Measurements from ENCODE around the gene MSI2. TPM values are rescaled to one million over a fixed set of nuclear protein-coding genes. Genes with fewer than 3 reads are reported as not detected.

MSI2 gene
- total RNA-seq, 2 experiments from 2014 or later, result 38.8 to 39.0 TPM

DNA sequence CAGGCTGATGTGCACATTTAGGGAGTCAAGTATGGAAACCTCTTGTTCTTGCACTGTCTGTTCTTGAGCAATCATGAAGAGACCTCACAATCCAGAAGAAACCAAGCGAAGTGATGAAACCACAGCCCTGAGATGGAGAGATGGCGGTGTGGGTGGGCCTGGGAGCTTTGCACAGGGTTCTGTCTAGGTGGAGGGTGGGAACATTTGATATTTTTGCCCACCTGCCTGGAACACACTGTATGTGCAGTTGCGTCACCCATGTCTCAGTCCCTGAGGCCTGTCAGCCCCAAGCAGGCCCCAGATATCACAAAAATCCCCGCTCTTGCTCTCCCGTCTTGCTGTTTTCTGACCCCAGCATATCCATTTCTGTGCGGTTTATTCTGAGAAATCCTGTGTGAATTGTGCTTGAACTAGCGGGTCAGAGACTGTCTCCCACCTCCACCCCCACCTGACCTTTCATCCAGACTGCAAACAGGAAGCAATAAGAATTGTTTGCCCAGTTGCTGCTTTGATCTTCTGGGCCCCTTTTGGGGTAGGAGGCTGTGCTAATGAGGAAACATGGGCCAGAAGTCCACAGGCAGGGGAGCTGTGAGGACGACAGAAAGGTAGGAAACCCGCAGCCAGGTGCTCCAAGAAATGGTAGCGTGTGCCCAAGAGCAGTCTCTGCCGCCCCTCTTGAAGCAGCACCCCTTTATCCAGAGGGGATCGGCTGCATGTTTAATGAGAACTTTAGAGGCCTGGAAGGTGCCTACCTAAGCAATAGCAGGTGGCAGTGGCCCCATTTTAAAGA lies 304.9 kb downstream of the MSI2 start:
- H3K27ac Mint-ChIP-seq, result no peak overlapping the region
- H3K4me1 Mint-ChIP-seq (ENCODE audit: low read depth), result no peaks in the 10 kb centered on the region
- no peak overlapping the region for H3K4me3 Mint-ChIP-seq
- DNase-seq, result no peak
- CTCF ChIA-PET, result no interaction called here
- no peaks in the 10 kb centered on the region for H3K9me3 Mint-ChIP-seq
- intact Hi-C loops (cut with micrococcal nuclease), result no loop called here
- H3K36me3 Mint-ChIP-seq (ENCODE audit: low read depth), result no peaks in the 10 kb centered on the region
- no peaks in the 10 kb centered on the region for H3K27me3 Mint-ChIP-seq (ENCODE audit: low read depth)

DNA sequence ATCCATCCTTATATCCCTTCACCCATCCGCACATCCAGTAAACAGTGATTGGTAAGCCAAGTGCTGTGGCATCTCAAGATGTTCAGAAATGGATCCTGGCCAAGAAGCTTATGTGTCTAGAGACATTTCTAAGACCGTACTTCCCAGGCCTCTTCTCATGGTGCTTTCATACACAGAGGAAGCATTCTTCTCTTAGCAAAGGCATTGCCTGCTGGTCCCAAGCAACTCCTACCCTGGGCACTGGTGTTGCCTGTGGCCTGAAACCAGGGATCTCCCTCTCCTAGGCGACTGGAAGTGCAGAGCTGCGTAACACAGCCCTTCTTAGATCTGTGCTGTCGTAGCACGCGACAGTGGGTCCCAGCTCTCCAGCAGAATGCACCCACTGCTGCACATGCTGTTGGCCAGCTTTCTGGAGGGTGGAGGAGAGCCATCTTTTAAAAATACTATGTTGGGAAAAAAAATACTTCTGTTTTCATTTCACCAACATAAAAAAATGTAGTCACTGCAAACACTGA lies 305.9 kb downstream of the MSI2 start:
- CTCF ChIA-PET, result no interaction called here
- H3K27me3 Mint-ChIP-seq (ENCODE audit: low read depth), result no peaks in the 10 kb centered on the region
- DNase-seq, result no peak
- no peaks in the 10 kb centered on the region for H3K36me3 Mint-ChIP-seq (ENCODE audit: low read depth)
- H3K27ac Mint-ChIP-seq, result no peak overlapping the region
- intact Hi-C loops (cut with micrococcal nuclease), result no loop called here
- H3K4me1 Mint-ChIP-seq (ENCODE audit: low read depth), result no peaks in the 10 kb centered on the region
- H3K9me3 Mint-ChIP-seq, result no peaks in the 10 kb centered on the region
- H3K4me3 Mint-ChIP-seq, result no peak overlapping the region

DNA sequence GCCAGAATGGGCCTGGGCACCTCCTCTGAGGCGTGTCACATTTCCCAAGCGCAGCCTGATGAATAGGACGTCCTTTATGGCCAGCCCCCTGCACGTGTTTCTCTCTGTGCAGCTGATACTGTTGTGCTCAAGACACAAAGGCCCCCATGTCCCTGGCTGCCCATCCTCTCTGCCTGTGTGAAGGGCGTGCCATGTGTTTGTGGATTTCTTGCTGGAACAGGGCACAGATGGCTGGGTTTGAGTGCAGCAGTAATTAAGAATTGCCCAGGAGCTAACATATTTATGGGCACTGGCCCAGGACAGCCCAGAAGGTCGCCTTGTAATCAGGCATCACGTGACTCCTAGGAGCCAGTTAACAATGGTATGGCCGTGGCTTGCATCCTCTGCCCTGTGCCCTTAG lies 307.6 kb downstream of the MSI2 start:
- H3K4me1 Mint-ChIP-seq (ENCODE audit: low read depth), result no peaks in the 10 kb centered on the region
- H3K36me3 Mint-ChIP-seq (ENCODE audit: low read depth), result no peaks in the 10 kb centered on the region
- no peaks in the 10 kb centered on the region for H3K27me3 Mint-ChIP-seq (ENCODE audit: low read depth)
- intact Hi-C loops (cut with micrococcal nuclease), result no loop called here
- no peak for DNase-seq
- H3K9me3 Mint-ChIP-seq, result no peaks in the 10 kb centered on the region
- CTCF ChIA-PET, result interaction anchor here (0.5 to 0.7 kb wide), 2 partner anchors 12 to 1148 kb away, joined by 3 read pairs; no protein-coding TSS in a partner anchor
- H3K4me3 Mint-ChIP-seq, result no peak overlapping the region
- H3K27ac Mint-ChIP-seq, result no peak overlapping the region

DNA sequence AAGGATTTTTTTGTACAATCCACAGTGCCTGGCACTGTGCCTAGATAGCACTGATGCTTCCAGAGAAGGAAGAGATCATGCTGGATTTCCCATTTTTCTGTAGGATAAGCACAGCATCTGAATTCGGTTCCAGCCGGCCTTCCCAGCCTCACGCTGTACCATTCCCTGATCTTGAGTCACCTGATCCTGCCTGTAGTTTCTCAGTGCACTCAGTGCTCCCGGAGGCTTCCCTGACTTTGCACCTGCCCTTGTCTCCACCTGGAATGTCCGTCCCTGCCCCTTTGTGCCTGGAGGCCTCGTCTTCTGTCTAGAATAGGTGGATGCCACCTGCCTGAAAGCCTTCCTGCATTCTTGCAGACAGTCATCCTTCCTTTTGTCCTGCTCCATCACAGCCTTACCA lies 308.9 kb downstream of the MSI2 start:
- Mint-ChIP-seq H3K9me3 (no peaks in the 10 kb centered on the region), H3K27me3 (ENCODE audit: low read depth) (no peaks in the 10 kb centered on the region), H3K4me3 (no peak overlapping the region), H3K27ac (no peak overlapping the region), H3K36me3 (ENCODE audit: low read depth) (peaks cover 3% of the 10 kb centered on the region), H3K4me1 (ENCODE audit: low read depth) (no peaks in the 10 kb centered on the region)
- intact Hi-C loops (cut with micrococcal nuclease), result no loop called here
- DNase-seq, result no peak
- CTCF ChIA-PET, result no interaction called here

DNA sequence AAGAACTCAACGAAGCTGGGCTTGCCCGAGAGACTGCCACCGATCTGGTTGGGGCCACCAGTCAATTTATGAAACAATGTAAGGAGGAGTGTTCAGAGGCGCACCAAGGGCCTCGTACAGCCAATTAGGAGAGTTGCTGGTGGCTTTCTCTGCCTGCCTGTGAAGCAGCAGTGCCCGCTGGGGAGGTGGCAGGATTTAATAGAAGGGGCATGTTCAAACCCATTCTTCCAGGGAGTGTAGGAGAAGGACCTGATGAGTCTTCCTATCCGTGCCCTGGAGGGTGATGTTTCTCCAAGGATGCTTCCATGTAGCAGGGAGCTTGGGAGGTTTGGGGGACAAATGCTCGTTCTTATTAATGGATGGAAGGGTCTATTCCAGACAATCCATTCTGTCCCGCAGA lies 310.4 kb downstream of the MSI2 start:
- no peaks in the 10 kb centered on the region for H3K27me3 Mint-ChIP-seq (ENCODE audit: low read depth)
- H3K27ac Mint-ChIP-seq, result no peak overlapping the region
- no peak overlapping the region for H3K4me3 Mint-ChIP-seq
- DNase-seq, result no peak
- CTCF ChIA-PET, result interaction anchor here (1.2 kb wide), 1 partner anchor 31 kb away, joined by 3 read pairs; no protein-coding TSS in a partner anchor
- H3K36me3 Mint-ChIP-seq (ENCODE audit: low read depth), result peaks cover 3% of the 10 kb centered on the region
- H3K9me3 Mint-ChIP-seq, result no peaks in the 10 kb centered on the region
- H3K4me1 Mint-ChIP-seq (ENCODE audit: low read depth), result no peaks in the 10 kb centered on the region
- intact Hi-C loops (cut with micrococcal nuclease), result no loop called here

DNA sequence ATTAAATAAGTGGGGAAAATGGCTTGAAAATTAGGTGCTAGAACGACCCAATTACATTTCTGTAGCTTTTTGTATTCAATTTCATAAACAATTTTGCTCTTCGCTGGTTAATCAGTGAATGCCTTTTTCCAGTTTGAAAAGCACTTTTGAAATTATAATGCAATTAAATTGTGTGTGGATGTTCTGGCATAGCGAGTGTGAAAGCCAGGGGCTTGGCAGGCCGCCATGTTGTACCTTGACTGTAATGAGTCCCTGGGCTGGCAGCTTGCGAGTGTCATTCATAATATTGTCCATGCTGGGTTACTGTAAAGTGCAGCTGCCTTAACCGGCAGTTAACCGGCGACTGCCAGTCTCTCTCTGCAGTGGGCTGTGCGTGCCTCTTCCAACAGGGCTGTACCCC lies 310.9 kb downstream of the MSI2 start:
- no peak for DNase-seq
- intact Hi-C loops (cut with micrococcal nuclease), result no loop called here
- Mint-ChIP-seq H3K36me3 (ENCODE audit: low read depth) (peaks cover 3% of the 10 kb centered on the region), H3K4me1 (ENCODE audit: low read depth) (no peaks in the 10 kb centered on the region), H3K27me3 (ENCODE audit: low read depth) (no peaks in the 10 kb centered on the region), H3K9me3 (no peaks in the 10 kb centered on the region), H3K4me3 (no peak overlapping the region), H3K27ac (no peak overlapping the region)
- CTCF ChIA-PET, result no interaction called here

DNA sequence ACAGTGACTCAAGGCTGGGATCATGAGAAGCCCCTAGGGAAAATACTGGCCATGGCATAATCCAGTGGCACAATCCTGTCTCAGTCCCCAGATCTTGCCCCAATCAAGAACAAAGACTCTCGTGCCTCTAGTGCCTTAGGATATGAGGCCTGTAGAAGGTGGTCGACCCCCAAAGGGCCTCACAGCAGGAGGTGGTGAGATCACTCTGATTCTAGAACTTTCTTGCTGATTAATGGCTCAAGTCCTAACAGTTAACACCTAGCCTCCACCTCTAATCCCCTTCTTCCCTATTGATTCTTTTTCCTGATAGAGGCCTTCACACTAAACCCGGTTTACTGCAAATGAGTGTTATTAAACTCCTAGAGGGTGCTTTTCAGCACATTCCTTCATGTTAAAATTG lies 312.0 kb downstream of the MSI2 start:
- Mint-ChIP-seq H3K4me3 (no peak overlapping the region), H3K9me3 (no peaks in the 10 kb centered on the region), H3K36me3 (ENCODE audit: low read depth) (peaks cover 3% of the 10 kb centered on the region), H3K4me1 (ENCODE audit: low read depth) (no peaks in the 10 kb centered on the region), H3K27ac (no peak overlapping the region), H3K27me3 (ENCODE audit: low read depth) (no peaks in the 10 kb centered on the region)
- no peak for DNase-seq
- intact Hi-C loops (cut with micrococcal nuclease), result no loop called here
- CTCF ChIA-PET, result no interaction called here

DNA sequence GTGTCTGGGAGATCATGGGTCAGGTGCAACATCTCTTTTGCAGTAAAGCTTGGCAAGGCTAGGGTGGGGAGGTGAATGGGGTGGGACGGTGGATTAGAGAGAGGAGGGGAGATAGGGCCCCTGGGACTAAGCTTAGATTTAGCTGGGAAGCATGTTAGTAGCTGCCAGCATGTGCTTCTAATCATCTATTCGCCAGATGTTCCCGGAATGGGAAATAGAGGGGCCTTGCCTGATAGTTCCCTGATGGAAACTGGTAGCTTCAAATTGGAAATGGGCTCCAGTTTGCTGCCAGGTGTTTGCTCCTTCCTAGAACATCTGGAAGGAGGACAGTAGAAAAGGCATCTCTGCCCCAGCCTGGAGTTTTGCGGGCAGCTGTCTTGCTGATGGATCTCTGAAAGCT lies 312.7 kb downstream of the MSI2 start:
- peaks cover 3% of the 10 kb centered on the region for H3K36me3 Mint-ChIP-seq (ENCODE audit: low read depth)
- no peak for DNase-seq
- H3K4me1 Mint-ChIP-seq (ENCODE audit: low read depth), result no peaks in the 10 kb centered on the region
- CTCF ChIA-PET, result no interaction called here
- H3K4me3 Mint-ChIP-seq, result no peak overlapping the region
- H3K9me3 Mint-ChIP-seq, result no peaks in the 10 kb centered on the region
- H3K27ac Mint-ChIP-seq, result no peak overlapping the region
- H3K27me3 Mint-ChIP-seq (ENCODE audit: low read depth), result no peaks in the 10 kb centered on the region
- intact Hi-C loops (cut with micrococcal nuclease), result no loop called here

DNA sequence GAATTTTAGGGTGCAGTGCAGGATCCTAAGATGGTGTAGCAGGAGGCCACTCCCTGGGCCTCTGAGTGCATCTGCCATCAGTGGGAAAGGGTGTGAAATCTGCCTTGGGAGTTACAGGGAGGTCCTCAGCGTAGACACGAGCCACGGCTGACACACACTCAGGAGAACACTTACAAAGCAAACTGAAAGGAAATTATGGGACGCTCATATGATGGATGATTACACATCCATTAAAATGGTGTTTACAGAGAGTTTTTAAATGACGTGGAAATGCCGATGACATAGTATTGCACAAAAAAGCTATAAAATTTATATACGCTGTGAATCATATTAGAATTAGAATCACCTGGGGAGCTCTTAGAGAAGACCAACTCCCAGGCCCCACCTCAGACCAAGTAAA lies 313.5 kb downstream of the MSI2 start:
- Mint-ChIP-seq H3K36me3 (ENCODE audit: low read depth) (peaks cover 3% of the 10 kb centered on the region), H3K4me1 (ENCODE audit: low read depth) (no peaks in the 10 kb centered on the region)
- CTCF ChIA-PET, result no interaction called here

DNA sequence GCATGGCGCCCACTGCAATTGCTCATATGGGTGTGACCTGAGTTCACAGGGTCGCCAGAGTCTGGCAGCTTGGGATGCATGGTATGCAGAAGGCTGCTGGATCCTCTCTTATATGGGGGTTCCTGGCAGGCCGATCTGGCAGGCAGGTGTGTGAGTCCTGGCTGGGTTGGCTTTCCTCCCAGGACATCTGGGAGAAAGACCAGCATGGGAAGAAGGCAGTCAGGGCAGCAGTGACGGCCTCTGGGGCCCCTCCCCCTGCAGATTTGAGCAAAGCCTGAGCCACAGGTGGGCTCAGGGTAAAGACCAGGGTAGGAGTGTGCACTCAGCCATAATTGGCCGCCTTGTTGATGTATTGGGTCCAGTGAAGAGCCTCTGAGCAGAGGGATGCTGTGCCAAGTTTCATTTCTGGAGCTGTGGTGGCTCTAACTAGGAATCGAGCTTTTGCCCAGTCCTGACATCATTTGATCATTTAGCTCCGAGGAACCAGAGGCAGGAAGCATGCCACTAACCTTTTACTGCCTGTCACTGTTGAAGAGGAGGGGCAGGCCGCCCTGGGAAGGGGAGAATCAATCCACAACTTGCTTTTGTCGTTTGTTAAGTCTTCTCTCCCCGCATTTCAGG lies 314.5 kb downstream of the MSI2 start:
- intact Hi-C loops (cut with micrococcal nuclease), result no loop called here
- no peaks in the 10 kb centered on the region for H3K9me3 Mint-ChIP-seq
- no peaks in the 10 kb centered on the region for H3K27me3 Mint-ChIP-seq (ENCODE audit: low read depth)

More for the DNA sequence above, 313.5 kb downstream of the MSI2 start:
- Mint-ChIP-seq H3K9me3 (no peaks in the 10 kb centered on the region), H3K27me3 (ENCODE audit: low read depth) (no peaks in the 10 kb centered on the region), H3K4me3 (no peak overlapping the region), H3K27ac (no peak overlapping the region)
- intact Hi-C loops (cut with micrococcal nuclease), result no loop called here
- no peak for DNase-seq

DNA sequence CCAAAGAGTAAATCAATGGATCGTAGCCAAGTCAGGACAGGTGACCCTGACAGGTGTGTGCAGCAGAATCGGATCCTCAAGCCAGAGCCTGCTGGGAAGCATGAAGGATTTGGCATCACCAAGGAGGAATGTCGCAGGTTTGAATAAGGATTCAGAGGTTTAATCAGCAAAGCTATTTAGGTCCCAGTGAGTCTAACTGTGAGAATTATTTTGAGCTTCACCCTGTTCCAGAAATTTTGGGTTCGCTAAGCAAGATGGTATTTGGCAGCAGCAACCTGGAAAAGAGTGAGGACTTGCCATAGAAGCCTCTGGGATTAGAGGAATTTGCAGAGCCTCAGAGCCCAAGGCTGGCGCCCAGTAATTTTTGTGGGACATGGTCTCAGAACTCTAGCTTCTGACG lies 315.7 kb downstream of the MSI2 start:
- Mint-ChIP-seq H3K9me3 (no peaks in the 10 kb centered on the region), H3K27ac (no peak overlapping the region), H3K4me3 (no peak overlapping the region), H3K4me1 (ENCODE audit: low read depth) (no peaks in the 10 kb centered on the region), H3K36me3 (ENCODE audit: low read depth) (peaks cover 6% of the 10 kb centered on the region), H3K27me3 (ENCODE audit: low read depth) (no peaks in the 10 kb centered on the region)
- CTCF ChIA-PET, result interaction anchor here (1.2 kb wide), 1 partner anchor 26 kb away, joined by 5 read pairs; no protein-coding TSS in a partner anchor
- intact Hi-C loops (cut with micrococcal nuclease), result no loop called here
- no peak for DNase-seq

More for the DNA sequence above, 314.5 kb downstream of the MSI2 start:
- H3K4me1 Mint-ChIP-seq (ENCODE audit: low read depth), result no peaks in the 10 kb centered on the region
- DNase-seq, result no peak
- CTCF ChIA-PET, result no interaction called here
- H3K27ac Mint-ChIP-seq, result no peak overlapping the region
- no peak overlapping the region for H3K4me3 Mint-ChIP-seq
- H3K36me3 Mint-ChIP-seq (ENCODE audit: low read depth), result peaks cover 3% of the 10 kb centered on the region

DNA sequence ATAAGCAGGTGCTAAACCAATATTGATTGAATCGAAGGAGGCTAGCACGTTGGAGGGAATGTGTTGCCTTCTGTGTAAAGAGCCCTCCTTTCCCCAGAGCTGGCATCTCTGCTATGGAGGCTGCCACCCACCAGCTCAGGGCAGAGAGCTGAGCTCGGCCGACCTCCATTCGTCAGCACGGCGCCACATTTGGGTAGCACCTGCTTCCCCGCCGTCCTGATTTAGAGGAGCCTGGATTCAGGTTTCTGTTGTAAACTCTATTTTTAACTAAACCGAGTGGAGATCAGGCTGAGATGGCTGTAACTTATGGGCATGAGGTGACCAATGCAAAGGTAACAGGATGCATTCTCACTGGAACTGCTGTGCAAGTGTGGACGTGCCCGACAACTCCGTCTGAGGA lies 316.3 kb downstream of the MSI2 start:
- H3K36me3 Mint-ChIP-seq (ENCODE audit: low read depth), result peaks cover 6% of the 10 kb centered on the region
- intact Hi-C loops (cut with micrococcal nuclease), result no loop called here
- H3K9me3 Mint-ChIP-seq, result no peaks in the 10 kb centered on the region
- no peak overlapping the region for H3K27ac Mint-ChIP-seq
- H3K4me1 Mint-ChIP-seq (ENCODE audit: low read depth), result no peaks in the 10 kb centered on the region
- H3K4me3 Mint-ChIP-seq, result no peak overlapping the region
- no peak for DNase-seq
- H3K27me3 Mint-ChIP-seq (ENCODE audit: low read depth), result no peaks in the 10 kb centered on the region
- CTCF ChIA-PET, result interaction anchor here (1.2 kb wide), 1 partner anchor 25 kb away, joined by 5 read pairs; no protein-coding TSS in a partner anchor

DNA sequence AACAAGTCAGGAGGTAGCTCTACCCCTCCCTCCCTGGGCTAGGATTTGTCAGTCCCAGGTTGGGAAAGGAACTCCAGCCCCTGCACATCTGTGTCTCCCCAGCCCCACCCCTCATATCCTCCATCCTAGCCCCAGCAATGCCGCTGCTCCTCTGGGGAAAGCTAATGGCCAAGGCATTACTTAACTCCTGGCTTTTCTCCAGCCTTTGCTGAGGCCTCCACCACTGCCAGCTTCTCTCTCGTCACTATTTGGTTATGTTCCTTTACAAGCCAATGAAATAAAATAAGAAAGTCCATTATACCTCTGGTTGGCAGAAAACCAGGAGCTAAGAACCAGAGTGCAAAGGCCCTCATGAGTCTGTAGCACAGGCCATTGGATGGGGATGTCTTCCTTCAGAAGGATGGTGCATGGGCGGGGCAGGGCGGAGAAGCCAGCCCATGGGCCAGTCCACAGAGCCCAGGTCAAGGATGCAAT lies 317.8 kb downstream of the MSI2 start:
- intact Hi-C loops (cut with micrococcal nuclease), result no loop called here
- H3K9me3 Mint-ChIP-seq, result no peaks in the 10 kb centered on the region
- H3K4me1 Mint-ChIP-seq (ENCODE audit: low read depth), result peaks cover 2% of the 10 kb centered on the region
- DNase-seq, result no peak
- no peak overlapping the region for H3K4me3 Mint-ChIP-seq
- no peaks in the 10 kb centered on the region for H3K27me3 Mint-ChIP-seq (ENCODE audit: low read depth)
- CTCF ChIA-PET, result no interaction called here
- H3K36me3 Mint-ChIP-seq (ENCODE audit: low read depth), result peaks cover 6% of the 10 kb centered on the region
- H3K27ac Mint-ChIP-seq, result no peak overlapping the region

All from activated naive CD4-positive, alpha-beta T cell treated with anti-CD3 and anti-CD28 coated beads for 36 hours (primary cell).